Tibial nerve (tissue), 4 donors: ENCODE data around the gene ARL14EP.

Source experiments
- CTCF ChIP-seq, 5 experiments: fragments of 200-600 bp in 3 of 5; fragments of 450-650 bp in 2 of 5; sonication (generic) in 3 of 5; IDR thresholded peaks; one replicate each; pipeline ENCODE4 v1.5.1; 2016 to 2019; ENCODE audit warnings: antibody characterized with exemption in 5 of 5, mild to moderate bottlenecking in 3 of 5, moderate library complexity in 2 of 5
- EP300 ChIP-seq, 2 donors: sonication (generic); formaldehyde crosslinking; IDR thresholded peaks; one replicate each; pipeline ENCODE4 v1.6.1; 2017; ENCODE audit warnings: antibody characterized with exemption in 2 of 2, mild to moderate bottlenecking in 1 of 2

GRCh38 chr11:30322826-30323710 lies at the start of gene ARL14EP:
- TF ChIP-seq CTCF (IDR thresholded peaks at IDR 0.05) (peak in 2 of 5 experiments; percentile 16 to 35), EP300 (IDR thresholded peaks at IDR 0.05) (peak in 1 of 2 donors; percentile 93)
